H1 (cell line): ENCODE results near the gene SOS1. TPM values are rescaled to one million over a fixed set of nuclear protein-coding genes. Genes with fewer than 3 reads are reported as not detected.

ENCODE experiments used
- CTCF ChIA-PET: fragments of 300-600 bp; sonication (Branson Sonifier 250); formaldehyde crosslinking; loops from one replicate; lab custom pipeline; 2021; ENCODE audit not compliant: partially characterized antibody; lab: Charles Lee
- POLR2A ChIA-PET: fragments of 300-600 bp; sonication (Branson Sonifier 250); formaldehyde crosslinking; loops from one replicate; lab custom pipeline; 2021; ENCODE audit warnings: inconsistent platforms; ENCODE audit not compliant: partially characterized antibody; lab: Charles Lee
- DNase-seq, 2 experiments: peaks; one replicate each; pipeline versions ENCODE4 v3.0.0 to v3.0.0-alpha.2; 2010 to 2022; ENCODE audit warnings: low spot score in 2 of 2, low read depth in 1 of 2, mixed read lengths in 1 of 2
- FAIRE-seq: peaks from 2 replicates; lab custom pipeline; 2011; peaks lifted over from hg19 to GRCh38; lab: Jason Lieb, UNC
- H2AFZ ChIP-seq: 2 replicates; pipeline ENCODE4 v1.8.1; 2012; ENCODE audit warnings: low read length, inconsistent platforms
- H2AK5ac ChIP-seq: 2 replicates; pipeline ENCODE4 v1.6.1; 2013; ENCODE audit warnings: low read depth, low read length
- H2BK120ac ChIP-seq: replicated peaks from 2 replicates; pipeline ENCODE3; 2013; ENCODE audit warnings: low read depth, low read length, inconsistent platforms
- H2BK12ac ChIP-seq: 2 replicates; pipeline ENCODE4 v1.6.1; 2013; ENCODE audit warnings: low read depth, low read length
- H2BK15ac ChIP-seq: 2 replicates; pipeline ENCODE4 v1.6.1; 2013; ENCODE audit warnings: low read length
- H2BK20ac ChIP-seq: 2 replicates; pipeline ENCODE4 v1.6.1; 2013; ENCODE audit warnings: low read length
- H2BK5ac ChIP-seq: 2 replicates; pipeline ENCODE4 v1.6.1; 2013; ENCODE audit warnings: low read depth, low read length
- H3K14ac ChIP-seq: 2 replicates; pipeline ENCODE4 v1.6.1; 2013; ENCODE audit warnings: inconsistent platforms; ENCODE audit not compliant: insufficient read length
- H3K18ac ChIP-seq: 2 replicates; pipeline ENCODE4 v1.6.1; 2013; ENCODE audit warnings: low read length; ENCODE audit errors: extremely low read depth
- H3K23ac ChIP-seq: 2 replicates; pipeline ENCODE4 v1.6.1; 2013; ENCODE audit warnings: inconsistent platforms; ENCODE audit not compliant: insufficient read length
- H3K23me2 ChIP-seq: 2 replicates; pipeline ENCODE4 v1.6.1; 2013; ENCODE audit warnings: low read depth, low read length
- H3K27ac ChIP-seq: 2 replicates; pipeline ENCODE4 v1.6.1; 2011; ENCODE audit warnings: low read depth, low read length, inconsistent platforms
- H3K27me3 ChIP-seq, 4 experiments: replicated peaks in 1 of 4; 1 replicate in 1 of 4; 2 replicates in 3 of 4; pipeline versions ENCODE4 v1.6.1 to v1.8.1; 2011 to 2013; ENCODE audit warnings: low read length in 3 of 4, mild to moderate bottlenecking in 3 of 4, inconsistent platforms in 2 of 4, mixed read lengths in 2 of 4, moderate library complexity in 1 of 4; ENCODE audit not compliant: control insufficient read depth in 3 of 4, insufficient read depth in 3 of 4; ENCODE audit errors: extremely low read depth in 1 of 4
- H3K36me3 ChIP-seq, 4 experiments: 2 replicates each; pipeline versions ENCODE4 v1.6.1 to v1.8.1; 2011 to 2013; ENCODE audit warnings: mild to moderate bottlenecking in 4 of 4, low read length in 3 of 4, moderate library complexity in 2 of 4, control low read depth in 1 of 4, inconsistent platforms in 1 of 4; ENCODE audit not compliant: insufficient read depth in 4 of 4, control insufficient read depth in 2 of 4
- H3K4ac ChIP-seq: replicated peaks from 2 replicates; pipeline ENCODE3; 2013; ENCODE audit warnings: low read length, low read depth, mixed read lengths, inconsistent platforms; ENCODE audit not compliant: insufficient read length
- H3K4me1 ChIP-seq, 4 experiments: replicated peaks in 1 of 4; 1 replicate in 1 of 4; 2 replicates in 3 of 4; pipeline versions ENCODE4 v1.6.1 to v1.8.1; 2011 to 2013; ENCODE audit warnings: low read length in 3 of 4, inconsistent platforms in 2 of 4, mixed read lengths in 1 of 4; ENCODE audit not compliant: insufficient read depth in 4 of 4, control insufficient read depth in 3 of 4
- H3K4me2 ChIP-seq, 2 experiments: 2 replicates each; pipeline versions ENCODE4 v1.6.1 to v1.8.1; 2011 to 2013; ENCODE audit warnings: low read depth in 2 of 2, low read length in 2 of 2, control low read depth in 1 of 2, inconsistent platforms in 1 of 2, mild to moderate bottlenecking in 1 of 2; ENCODE audit not compliant: insufficient read depth in 1 of 2
- H3K4me3 ChIP-seq, 4 experiments: fragments of 200-600, 300-600 bp in 1 of 4; sonication (generic), shearing (Covaris generic), sonication (Bioruptor Twin) in 1 of 4; 2 replicates each; pipeline versions ENCODE4 v1.5.1 to v1.8.1; 2011 to 2016; ENCODE audit warnings: low read length in 4 of 4, low read depth in 3 of 4, control low read depth in 2 of 4, inconsistent platforms in 2 of 4, mild to moderate bottlenecking in 2 of 4, mixed read lengths in 1 of 4, moderate library complexity in 1 of 4; ENCODE audit not compliant: insufficient read depth in 2 of 4; ENCODE audit errors: extremely low read depth in 1 of 4
- H3K56ac ChIP-seq: replicated peaks from 2 replicates; pipeline ENCODE3; 2013; ENCODE audit warnings: low read depth, mild to moderate bottlenecking, mixed read lengths, low read length, inconsistent platforms; ENCODE audit not compliant: insufficient read length
- H3K79me1 ChIP-seq: 2 replicates; pipeline ENCODE4 v1.6.1; 2013; ENCODE audit warnings: low read depth, low read length, control low read depth
- H3K79me2 ChIP-seq, 2 experiments: 2 replicates each; pipeline versions ENCODE4 v1.6.1 to v1.8.1; 2012 to 2013; ENCODE audit warnings: low read length in 2 of 2, mild to moderate bottlenecking in 2 of 2, inconsistent platforms in 1 of 2; ENCODE audit not compliant: insufficient read depth in 2 of 2, control insufficient read depth in 1 of 2
- H3K9ac ChIP-seq, 4 experiments: replicated peaks in 1 of 4; 1 replicate in 1 of 4; 2 replicates in 3 of 4; pipeline versions ENCODE4 v1.6.1 to v1.8.1; 2011 to 2013; ENCODE audit warnings: low read depth in 3 of 4, low read length in 3 of 4, control low read depth in 2 of 4, mild to moderate bottlenecking in 2 of 4, moderate library complexity in 2 of 4, inconsistent platforms in 1 of 4; ENCODE audit errors: extremely low read depth in 1 of 4
- H3K9me3 ChIP-seq, 2 experiments: 2 replicates each; pipeline versions ENCODE4 v1.6.1 to v1.8.1; 2012 to 2013; ENCODE audit warnings: mild to moderate bottlenecking in 2 of 2, moderate library complexity in 2 of 2, control low read depth in 1 of 2, inconsistent platforms in 1 of 2, low read depth in 1 of 2, low read length in 1 of 2, mixed read lengths in 1 of 2; ENCODE audit not compliant: insufficient read depth in 2 of 2
- H4K20me1 ChIP-seq, 2 experiments: replicated peaks in 1 of 2; 2 replicates each; pipeline versions ENCODE3 to v1.8.1; 2011 to 2013; ENCODE audit warnings: inconsistent platforms in 2 of 2, low read length in 2 of 2, mild to moderate bottlenecking in 1 of 2; ENCODE audit not compliant: insufficient read depth in 2 of 2, control insufficient read depth in 1 of 2
- H4K5ac ChIP-seq: 2 replicates; pipeline ENCODE4 v1.6.1; 2013; ENCODE audit warnings: low read length, low read depth, mixed read lengths, inconsistent platforms; ENCODE audit not compliant: insufficient read length
- H4K8ac ChIP-seq: 2 replicates; pipeline ENCODE4 v1.8.0; 2013; ENCODE audit warnings: mild to moderate bottlenecking, moderate library complexity, low read length, inconsistent platforms; ENCODE audit not compliant: insufficient read depth; ENCODE audit errors: extremely low read depth
- H4K91ac ChIP-seq: replicated peaks from 2 replicates; pipeline ENCODE3; 2013; ENCODE audit warnings: low read length, mixed read lengths, inconsistent platforms; ENCODE audit not compliant: insufficient read length
- E2F6 ChIP-seq: IDR thresholded peaks from 2 replicates; pipeline ENCODE4 v1.6.1; 2012; ENCODE audit warnings: inconsistent platforms
- EZH2 ChIP-seq: fragments of 200-600 bp; sonication (generic); IDR thresholded peaks from 2 replicates; pipeline ENCODE4 v1.7.1; 2012; ENCODE audit warnings: low read depth, mild to moderate bottlenecking, moderate library complexity, low read length, inconsistent platforms; ENCODE audit not compliant: severe bottlenecking
- HDAC2 ChIP-seq, 2 experiments: fragments of 300-600 bp in 1 of 2; sonication (generic) in 1 of 2; IDR thresholded peaks; 2 replicates each; pipeline ENCODE4 v1.6.1; 2011 to 2012; ENCODE audit warnings: low read depth in 2 of 2, low read length in 2 of 2, mild to moderate bottlenecking in 2 of 2, moderate library complexity in 2 of 2, borderline replicate concordance in 1 of 2, inconsistent platforms in 1 of 2
- JUND ChIP-seq: IDR thresholded peaks from 2 replicates; pipeline ENCODE4 v1.6.1; 2011; ENCODE audit warnings: mild to moderate bottlenecking, improper control_type of control experiment, low read length
- MAX ChIP-seq: IDR thresholded peaks from 2 replicates; pipeline ENCODE4 v1.6.1; 2012; ENCODE audit warnings: inconsistent platforms
- PHF8 ChIP-seq: fragments of 200-600 bp; sonication (generic); conservative IDR thresholded peaks from 2 replicates; pipeline ENCODE4 v1.7.1; 2012; ENCODE audit warnings: low read depth, mild to moderate bottlenecking, inconsistent platforms, low read length, moderate library complexity
- SIX5 ChIP-seq: IDR thresholded peaks from 2 replicates; pipeline ENCODE4 v1.6.1; 2011; ENCODE audit warnings: mild to moderate bottlenecking, low read depth, low read length
- USF2 ChIP-seq: IDR thresholded peaks from 2 replicates; pipeline ENCODE4 v1.6.1; 2011; ENCODE audit warnings: low read length, improper control_type of control experiment
- WGBS, 2 experiments: shearing (Covaris generic) in 1 of 2; methylation state at CpG; one replicate each; pipeline versions ENCODE4 v1.1.6 to v1.1.7; 2013 to 2015; ENCODE audit warnings: low lambda C conversion rate in 2 of 2, mixed read lengths in 2 of 2, inconsistent platforms in 1 of 2, low coverage in 1 of 2, missing lambda C conversion rate in 1 of 2; ENCODE audit not compliant: insufficient replicate concordance in 2 of 2, insufficient coverage in 1 of 2, insufficient read length in 1 of 2; ENCODE audit errors: extremely low coverage in 1 of 2, missing lambda C conversion rate in 1 of 2; 5-methylcytosine and 5-hydroxymethylcytosine counted together
- polyA plus RNA-seq, 7 experiments: library from polyadenylated mRNA; depleted of rRNA in 3 of 7; stranded (reverse) in 5 of 7; unstranded in 2 of 7; fragments of >200 nt in 5 of 7; fragments of 200-250 nt in 2 of 7; gene quantifications; 1 replicate in 5 of 7; 2 replicates in 1 of 7; 4 replicates in 1 of 7; pipeline versions ENCODE4 v1.2.1 to v1.2.3, GENCODE V29; 2011 to 2013; ENCODE audit warnings: missing spikeins in 2 of 7, mixed read lengths in 2 of 7
- total RNA-seq: library from RNA; stranded (reverse); fragmentation: NEBNext Ultra II Directional; extraction: Animal tissue kit (Norgen Biotek cat#: 25700); gene quantifications from 2 replicates; pipeline ENCODE4 v1.2.1, GENCODE V29; 2021

The SOS1 gene
- total and polyA plus RNA-seq, 2 of the 8 experiments (the other 6 are each of a cell fraction or from before 2014, with no cell fraction given): 25.7 to 27.0 TPM

- no peak for FAIRE-seq
- Histone ChIP-seq H3K4me2 (peak overlapping the region; percentile 68), H3K56ac (no peak overlapping the region), H3K4me3 (peak overlapping the region; percentile 25 to 54 (median 34)), H2AFZ (peak overlapping the region; percentile 76; the same call in 1 of the 2 replicates), H3K36me3 (no peaks in the 10 kb centered on the region; a peak in 1 of 8 replicates), H2BK120ac (no peak overlapping the region), H2BK20ac (0 out of 2 replicates have a peak overlapping the region, but pooled peaks have one; percentile 34), H2BK12ac (peak overlapping the region; percentile 55; the same call in 1 of the 2 replicates), H3K79me1 (no peaks in the 10 kb centered on the region), H3K23ac (no peak overlapping the region), H3K23me2 (no peaks in the 10 kb centered on the region), H3K18ac (peak overlapping the region; percentile 62; the same call in 1 of the 2 replicates), H3K27me3 (peaks cover 2 to 28% (median 23%) of the 10 kb centered on the region in 4 experiments), H2AK5ac (no peak overlapping the region), H2BK15ac (no peak overlapping the region), H2BK5ac (no peak overlapping the region), H3K4me1 (peaks cover 0 to 5% (median under 1%) of the 10 kb centered on the region in 4 experiments; a peak in 1 of 7 replicates), H4K5ac (no peak overlapping the region), H3K27ac (no peak overlapping the region), H3K9me3 (peaks cover 0 to 7% of the 10 kb centered on the region in 2 experiments; a peak in 1 of 4 replicates), H3K79me2 (no peaks in the 10 kb centered on the region), H3K14ac (no peak overlapping the region), H3K9ac (no peak overlapping the region), H4K91ac (peak overlapping the region; percentile 48), H4K8ac (peak overlapping the region; percentile 91), H3K4ac (no peak overlapping the region), H4K20me1 (no peaks in the 10 kb centered on the region)
- POLR2A ChIA-PET: interaction anchor here (1.3 to 2.1 kb wide), 4 partner anchors 9 to 216 kb away, joined by 3 to 9 read pairs (median 4); partner anchors contain the start of gene SRSF7
- CTCF ChIA-PET: interaction anchor here (1.2 to 4.1 kb wide), 3 partner anchors 9 to 16 kb away, joined by 3 to 48 read pairs (median 4); no protein-coding TSS in a partner anchor
- DNase-seq: peak in 1 of 2 experiments; percentile 15
- 38% methylated on average over 33 of the region's 34 CpGs; no CpG with 5 or more reads in 1 of the 2 experiments for WGBS, 2 experiments
- TF ChIP-seq HDAC2 (IDR thresholded peaks at IDR 0.05; ENCODE audit: borderline replicate concordance in 1 of 2, low read depth in 2 of 2, low read length in 2 of 2) (0 out of 4 replicates have a peak, but pooled peaks of 1 of the 2 experiments have one; percentile 28), SIX5 (no peak), MAX (0 out of 2 replicates have a peak, but pooled peaks have one; percentile 39), EZH2 (no peak), E2F6 (peak; percentile 59; the same call in 1 of the 2 replicates), JUND (no peak), PHF8 (peak; percentile 23; the same call in 1 of the 2 replicates), USF2 (no peak)
Measured at GRCh38 chr2:38960609-38961320, 160.1 kb downstream of the SOS1 start.
